SU-DHL-6 (cell line): ENCODE measurements around the gene DNAJC15.

Experiments
- EZH2phosphoT487 ChIP-seq: fragments of 200-600 bp; sonication (generic), shearing (Covaris generic); conservative IDR thresholded peaks from 2 replicates; pipeline ENCODE4 v1.6.1; 2018; ENCODE audit warnings: mild to moderate bottlenecking, antibody characterized with exemption, low read length, moderate library complexity, mixed read lengths
- TF ChIP-seq, protein P1 (sequence below): fragments of 200-600 bp; sonication (generic); IDR thresholded peaks from one replicate; pipeline ENCODE4 v1.5.1; 2017; ENCODE audit warnings: antibody characterized with exemption, mild to moderate bottlenecking, low read length, moderate library complexity; ENCODE audit not compliant: insufficient read depth, poor library complexity, severe bottlenecking

DNA sequence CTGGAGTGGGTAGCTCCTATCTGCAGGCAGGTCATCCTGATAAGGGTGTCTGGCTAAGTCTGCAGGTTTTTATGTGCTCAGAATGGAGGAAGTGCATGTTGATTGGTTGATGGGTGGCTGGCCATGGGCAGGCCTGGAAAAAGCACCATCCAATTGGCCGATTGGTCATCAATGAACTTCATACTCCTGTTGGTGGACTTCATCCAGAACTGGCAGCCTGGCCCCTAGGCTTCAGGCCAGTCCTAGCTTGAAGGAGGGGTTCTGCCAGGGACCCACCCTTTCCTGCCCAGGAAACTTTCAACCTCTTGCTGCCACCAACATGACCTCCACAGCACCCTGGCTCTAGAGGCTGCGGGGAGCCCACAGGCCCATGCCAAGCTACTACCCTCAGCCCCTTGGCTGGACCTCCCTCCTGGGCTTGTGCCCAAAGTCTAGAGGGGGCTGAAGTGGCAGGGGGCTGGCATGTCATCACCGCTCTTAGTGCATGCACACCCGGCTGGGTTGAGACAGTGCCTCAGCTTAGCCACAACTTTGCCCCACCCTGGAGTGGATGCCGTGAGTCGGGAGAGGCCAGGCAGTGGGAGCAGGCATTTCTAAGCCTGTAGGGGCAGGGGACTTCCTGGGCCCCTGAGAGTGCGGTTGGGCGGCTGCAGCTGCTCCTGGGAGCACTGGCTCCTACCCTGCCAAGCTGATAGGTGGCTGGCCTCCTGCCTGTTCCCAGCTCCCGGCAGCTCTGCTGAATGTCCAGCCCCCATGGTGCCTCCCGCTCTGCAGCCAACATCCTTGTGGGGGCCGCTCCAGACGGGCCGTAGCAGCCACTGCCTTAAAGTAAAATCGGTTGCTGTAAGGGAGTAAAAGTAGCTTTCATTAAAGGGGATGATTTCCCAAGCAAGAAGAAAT lies 13.2 kb downstream of the DNAJC15 start:
- TF ChIP-seq, protein P1, sequence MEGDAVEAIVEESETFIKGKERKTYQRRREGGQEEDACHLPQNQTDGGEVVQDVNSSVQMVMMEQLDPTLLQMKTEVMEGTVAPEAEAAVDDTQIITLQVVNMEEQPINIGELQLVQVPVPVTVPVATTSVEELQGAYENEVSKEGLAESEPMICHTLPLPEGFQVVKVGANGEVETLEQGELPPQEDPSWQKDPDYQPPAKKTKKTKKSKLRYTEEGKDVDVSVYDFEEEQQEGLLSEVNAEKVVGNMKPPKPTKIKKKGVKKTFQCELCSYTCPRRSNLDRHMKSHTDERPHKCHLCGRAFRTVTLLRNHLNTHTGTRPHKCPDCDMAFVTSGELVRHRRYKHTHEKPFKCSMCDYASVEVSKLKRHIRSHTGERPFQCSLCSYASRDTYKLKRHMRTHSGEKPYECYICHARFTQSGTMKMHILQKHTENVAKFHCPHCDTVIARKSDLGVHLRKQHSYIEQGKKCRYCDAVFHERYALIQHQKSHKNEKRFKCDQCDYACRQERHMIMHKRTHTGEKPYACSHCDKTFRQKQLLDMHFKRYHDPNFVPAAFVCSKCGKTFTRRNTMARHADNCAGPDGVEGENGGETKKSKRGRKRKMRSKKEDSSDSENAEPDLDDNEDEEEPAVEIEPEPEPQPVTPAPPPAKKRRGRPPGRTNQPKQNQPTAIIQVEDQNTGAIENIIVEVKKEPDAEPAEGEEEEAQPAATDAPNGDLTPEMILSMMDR: no peak
- no peak for TF ChIP-seq EZH2phosphoT487
